Right lobe of liver (tissue), 4 donors: Measurements from ENCODE around the gene SCFD2.

ENCODE experiments used
- CTCF ChIP-seq, 4 donors: fragments of 200-600 bp in 3 of 4; fragments of 450-650 bp in 1 of 4; IDR thresholded peaks; one replicate each; pipeline versions ENCODE4 v1.5.1 to v1.8.0; 2016 to 2022; ENCODE audit warnings: antibody characterized with exemption in 4 of 4, mild to moderate bottlenecking in 2 of 4
- POLR2A ChIP-seq: fragments of 450-650 bp; IDR thresholded peaks from one replicate; pipeline ENCODE4 v1.6.1; 2017; ENCODE audit warnings: antibody characterized with exemption, mild to moderate bottlenecking
- donor health status: DM: no; HTN: no; CAD: no.
- donor health status: DM: no; HTN: no; CAD: no.
- donor health status: DM: no; HTN: yes; CAD: no.

- TF ChIP-seq CTCF (IDR thresholded peaks at IDR 0.05) (no peak), POLR2A (no peak)
Observed at GRCh38 chr4:53019485-53020382, 346.1 kb downstream of the SCFD2 start.
